SK-N-SH (cell line): Measurements from ENCODE around the gene HAGHL. TPM values are rescaled to one million over a fixed set of nuclear protein-coding genes. Genes with fewer than 3 reads are reported as not detected.

Source experiments
- CTCF ChIA-PET: fragments of 300-600, 350-600 bp; formaldehyde crosslinking; extraction: SDS; loops from one replicate; lab custom pipeline; 2021; lab: Yijun Ruan, JAX
- POLR2A ChIA-PET: fragments of 350-600 bp; sonication (Branson Sonifier 250); formaldehyde crosslinking; extraction: SDS; loops from one replicate; lab custom pipeline; 2020; ENCODE audit warnings: antibody characterized with exemption, inconsistent platforms; lab: Yijun Ruan, JAX
- DNase-seq: peaks from one replicate; pipeline ENCODE4 v3.0.0; 2012
- H2AFZ ChIP-seq: fragments of 200-600 bp; sonication (generic); 2 replicates; pipeline ENCODE4 v1.8.1; 2016; ENCODE audit warnings: antibody characterized with exemption, mild to moderate bottlenecking, low read depth
- H3F3A ChIP-seq: fragments of 200-600 bp; sonication (generic); replicated peaks from 2 replicates; pipeline ENCODE3; 2016; ENCODE audit warnings: antibody characterized with exemption, mild to moderate bottlenecking; ENCODE audit not compliant: insufficient read depth
- H3K27ac ChIP-seq, 2 experiments: fragments of 200-500 bp in 1 of 2; fragments of 200-600 bp in 1 of 2; sonication (Bioruptor generic) in 1 of 2; sonication (generic), shearing (Covaris generic) in 1 of 2; 2 replicates each; pipeline versions ENCODE4 v1.5.1 to v1.6.1; 2014 to 2016; ENCODE audit warnings: low read depth in 2 of 2, inconsistent platforms in 1 of 2, low read length in 1 of 2, mild to moderate bottlenecking in 1 of 2, mixed read lengths in 1 of 2
- H3K27me3 ChIP-seq: fragments of 200-600 bp; sonication (generic), shearing (Covaris generic); 2 replicates; pipeline ENCODE4 v1.6.1; 2016; ENCODE audit warnings: mixed run types; ENCODE audit not compliant: insufficient read depth
- H3K36me3 ChIP-seq, 2 experiments: fragments of 200-500 bp in 1 of 2; fragments of 200-600 bp in 1 of 2; sonication (Bioruptor generic) in 1 of 2; sonication (generic) in 1 of 2; replicated peaks in 1 of 2; 2 replicates each; pipeline versions ENCODE3 to v1.5.1; 2014 to 2016; ENCODE audit warnings: low read length in 1 of 2, mild to moderate bottlenecking in 1 of 2; ENCODE audit not compliant: insufficient read depth in 2 of 2, control insufficient read depth in 1 of 2
- H3K4me1 ChIP-seq, 2 experiments: fragments of 200-500 bp in 1 of 2; fragments of 200-600 bp in 1 of 2; sonication (Bioruptor generic) in 1 of 2; sonication (generic), shearing (Covaris generic) in 1 of 2; 2 replicates each; pipeline versions ENCODE4 v1.5.1 to v1.6.1; 2014 to 2016; ENCODE audit warnings: low read depth in 1 of 2, low read length in 1 of 2, mixed run types in 1 of 2; ENCODE audit not compliant: insufficient read depth in 2 of 2, control insufficient read depth in 1 of 2
- H3K4me2 ChIP-seq: fragments of 200-600 bp; sonication (generic), shearing (Covaris generic); 2 replicates; pipeline ENCODE4 v1.6.1; 2017; ENCODE audit warnings: mixed run types
- H3K4me3 ChIP-seq, 2 experiments: fragments of 200-500 bp in 1 of 2; fragments of 200-600 bp in 1 of 2; sonication (Bioruptor generic) in 1 of 2; sonication (generic), shearing (Covaris generic) in 1 of 2; 2 replicates each; pipeline versions ENCODE4 v1.5.1 to v1.8.1; 2014 to 2016; ENCODE audit warnings: low read depth in 2 of 2, inconsistent platforms in 1 of 2, low read length in 1 of 2, mild to moderate bottlenecking in 1 of 2, mixed read lengths in 1 of 2, moderate library complexity in 1 of 2
- H3K79me2 ChIP-seq: fragments of 200-600 bp; sonication (generic); 2 replicates; pipeline ENCODE4 v1.8.1; 2017; ENCODE audit warnings: mild to moderate bottlenecking; ENCODE audit not compliant: insufficient read depth
- H3K9ac ChIP-seq: fragments of 200-600 bp; sonication (generic); 2 replicates; pipeline ENCODE4 v1.6.1; 2017; ENCODE audit warnings: mixed run types
- H3K9me2 ChIP-seq: fragments of 200-600 bp; sonication (generic); 2 replicates; pipeline ENCODE4 v1.6.1; 2017; ENCODE audit warnings: mixed run types
- H3K9me3 ChIP-seq: fragments of 200-600 bp; sonication (generic); 2 replicates; pipeline ENCODE4 v1.6.1; 2017; ENCODE audit warnings: mixed run types, mild to moderate bottlenecking, moderate library complexity
- H4K20me1 ChIP-seq: fragments of 200-600 bp; sonication (generic); 2 replicates; pipeline ENCODE4 v1.6.1; 2017; ENCODE audit warnings: mild to moderate bottlenecking, mixed run types; ENCODE audit not compliant: insufficient read depth
- EZH2phosphoT487 ChIP-seq: fragments of 200-600 bp; sonication (generic); IDR thresholded peaks from 2 replicates; pipeline ENCODE4 v1.6.1; 2017; ENCODE audit warnings: low read depth, mixed run types, mild to moderate bottlenecking, antibody characterized with exemption, moderate library complexity, borderline replicate concordance
- GATA2 ChIP-seq: sonication (generic); formaldehyde crosslinking; IDR thresholded peaks from 2 replicates; pipeline ENCODE4 v1.5.0; 2020; ENCODE audit warnings: mild to moderate bottlenecking, missing genetic modification reagents
- MXI1 ChIP-seq: IDR thresholded peaks from 2 replicates; pipeline ENCODE4 v1.6.1; 2012; ENCODE audit warnings: mild to moderate bottlenecking, low read depth, low read length, improper control_type of control experiment
- NFIC ChIP-seq: IDR thresholded peaks from 2 replicates; pipeline ENCODE4 v1.4.0; 2012; ENCODE audit warnings: borderline replicate concordance
- PBX3 ChIP-seq: IDR thresholded peaks from 2 replicates; pipeline ENCODE4; 2012
- RCOR1 ChIP-seq: fragments of 150-350 bp; IDR thresholded peaks from 2 replicates; pipeline ENCODE4 v1.6.1; 2017; ENCODE audit warnings: antibody characterized with exemption, low read length
- RFX5 ChIP-seq: IDR thresholded peaks from 2 replicates; pipeline ENCODE4 v1.6.1; 2012; ENCODE audit warnings: mild to moderate bottlenecking, improper control_type of control experiment, low read length
- RXRA ChIP-seq: IDR thresholded peaks from 2 replicates; pipeline ENCODE4 v1.4.0; 2012; ENCODE audit warnings: low read depth, mild to moderate bottlenecking, borderline replicate concordance
- SMC3 ChIP-seq: IDR thresholded peaks from 2 replicates; pipeline ENCODE4 v1.6.1; 2012; ENCODE audit warnings: low read depth, low read length, improper control_type of control experiment
- TAF1 ChIP-seq: IDR thresholded peaks from 2 replicates; pipeline ENCODE4 v1.6.1; 2012; ENCODE audit warnings: low read depth, mild to moderate bottlenecking, low read length, moderate library complexity, borderline replicate concordance
- TEAD4 ChIP-seq: IDR thresholded peaks from 2 replicates; pipeline ENCODE4 v1.4.0; 2012; ENCODE audit warnings: mild to moderate bottlenecking, borderline replicate concordance; ENCODE audit not compliant: insufficient read depth
- YY1 ChIP-seq: IDR thresholded peaks from 2 replicates; pipeline ENCODE4 v1.4.0; 2012; ENCODE audit warnings: low read depth, mild to moderate bottlenecking
- WGBS: methylation state at CpG from one replicate; pipeline ENCODE4 v1.1.6; 2017; ENCODE audit warnings: low lambda C conversion rate; 5-methylcytosine and 5-hydroxymethylcytosine counted together
- polyA plus RNA-seq, 3 experiments: library from polyadenylated mRNA; depleted of rRNA; stranded (reverse); fragments of >200 nt; gene quantifications; 2 replicates each; pipeline ENCODE4 v1.2.3, GENCODE V29; 2012
- TF ChIP-seq, protein P1 (sequence below): fragments of 150-350 bp; IDR thresholded peaks from 2 replicates; pipeline ENCODE4 v1.6.1; 2017; ENCODE audit warnings: antibody characterized with exemption, low read length, low read depth, borderline replicate concordance
- TF ChIP-seq, protein P2 (sequence below): fragments of 150-350 bp; IDR thresholded peaks from 2 replicates; pipeline ENCODE4 v1.6.1; 2016; ENCODE audit warnings: mild to moderate bottlenecking, low read depth, low read length

HAGHL gene
- polyA plus RNA-seq, 1 of the 3 experiments (the other 2 are of a cell fraction) = 65.5 TPM

DNA sequence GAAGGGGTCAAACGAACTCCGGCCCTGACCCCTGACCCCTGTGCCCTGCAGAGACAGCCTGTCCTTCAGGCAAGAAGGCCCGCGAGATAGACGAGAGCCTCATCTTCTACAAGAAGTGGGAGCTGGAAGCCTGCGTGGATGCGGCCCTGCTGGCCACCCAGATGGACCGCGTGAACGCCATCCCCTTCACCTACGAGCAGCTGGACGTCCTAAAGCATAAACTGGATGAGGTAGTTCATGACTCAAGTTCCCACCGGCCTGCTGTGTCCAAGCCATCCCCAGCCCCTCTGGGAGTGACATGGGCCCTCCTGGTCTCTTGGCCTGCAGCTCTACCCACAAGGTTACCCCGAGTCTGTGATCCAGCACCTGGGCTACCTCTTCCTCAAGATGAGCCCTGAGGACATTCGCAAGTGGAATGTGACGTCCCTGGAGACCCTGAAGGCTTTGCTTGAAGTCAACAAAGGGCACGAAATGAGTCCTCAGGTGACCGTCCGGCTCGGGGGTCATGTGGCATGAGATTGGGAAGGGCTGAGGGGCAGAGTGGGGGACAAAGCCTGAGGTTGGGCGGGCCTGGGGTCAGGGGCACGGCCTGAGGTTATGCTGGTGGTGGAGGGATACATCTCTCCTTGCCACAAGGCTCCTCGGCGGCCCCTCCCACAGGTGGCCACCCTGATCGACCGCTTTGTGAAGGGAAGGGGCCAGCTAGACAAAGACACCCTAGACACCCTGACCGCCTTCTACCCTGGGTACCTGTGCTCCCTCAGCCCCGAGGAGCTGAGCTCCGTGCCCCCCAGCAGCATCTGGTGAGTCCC is 39.3 kb downstream of the HAGHL start:
- ChIA-PET CTCF (interaction anchor here (1.2 kb wide), 1 partner anchor 25 kb away, joined by 5 read pairs; the partner anchor contains the start of gene CIAO3), POLR2A (no interaction called here)
- no peaks in the 10 kb centered on the region for H3K36me3 ChIP-seq
- no peak overlapping the region for H3K9ac ChIP-seq
- H3F3A ChIP-seq = no peaks in the 10 kb centered on the region
- DNase-seq = no peak
- H4K20me1 ChIP-seq = no peaks in the 10 kb centered on the region
- no peaks in the 10 kb centered on the region for H3K27me3 ChIP-seq
- H3K4me2 ChIP-seq = no peak overlapping the region
- H2AFZ ChIP-seq = no peak overlapping the region
- TF ChIP-seq TEAD4 = no peak
- no peak for TF ChIP-seq YY1
- no peak for TF ChIP-seq TAF1
- TF ChIP-seq RXRA = no peak
- TF ChIP-seq NFIC = no peak
- TF ChIP-seq RFX5 = no peak
- TF ChIP-seq, protein P1, sequence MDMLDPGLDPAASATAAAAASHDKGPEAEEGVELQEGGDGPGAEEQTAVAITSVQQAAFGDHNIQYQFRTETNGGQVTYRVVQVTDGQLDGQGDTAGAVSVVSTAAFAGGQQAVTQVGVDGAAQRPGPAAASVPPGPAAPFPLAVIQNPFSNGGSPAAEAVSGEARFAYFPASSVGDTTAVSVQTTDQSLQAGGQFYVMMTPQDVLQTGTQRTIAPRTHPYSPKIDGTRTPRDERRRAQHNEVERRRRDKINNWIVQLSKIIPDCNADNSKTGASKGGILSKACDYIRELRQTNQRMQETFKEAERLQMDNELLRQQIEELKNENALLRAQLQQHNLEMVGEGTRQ = no peak
- no peak for TF ChIP-seq EZH2phosphoT487
- TF ChIP-seq SMC3 = no peak
- TF ChIP-seq, protein P2, sequence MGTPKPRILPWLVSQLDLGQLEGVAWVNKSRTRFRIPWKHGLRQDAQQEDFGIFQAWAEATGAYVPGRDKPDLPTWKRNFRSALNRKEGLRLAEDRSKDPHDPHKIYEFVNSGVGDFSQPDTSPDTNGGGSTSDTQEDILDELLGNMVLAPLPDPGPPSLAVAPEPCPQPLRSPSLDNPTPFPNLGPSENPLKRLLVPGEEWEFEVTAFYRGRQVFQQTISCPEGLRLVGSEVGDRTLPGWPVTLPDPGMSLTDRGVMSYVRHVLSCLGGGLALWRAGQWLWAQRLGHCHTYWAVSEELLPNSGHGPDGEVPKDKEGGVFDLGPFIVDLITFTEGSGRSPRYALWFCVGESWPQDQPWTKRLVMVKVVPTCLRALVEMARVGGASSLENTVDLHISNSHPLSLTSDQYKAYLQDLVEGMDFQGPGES = no peak
- no peak for TF ChIP-seq MXI1
- TF ChIP-seq GATA2 (CRISPR knock-in tag) = no peak
- TF ChIP-seq RCOR1 = no peak
- TF ChIP-seq PBX3 = no peak
- no peaks in the 10 kb centered on the region for H3K9me3 ChIP-seq
- WGBS = 64% methylated on average over 15 of the region's 29 CpGs
- no peaks in the 10 kb centered on the region for H3K9me2 ChIP-seq
- H3K4me1 ChIP-seq = no peaks in the 10 kb centered on the region
- no peak overlapping the region for H3K27ac ChIP-seq
- H3K79me2 ChIP-seq = no peaks in the 10 kb centered on the region
- H3K4me3 ChIP-seq = no peak overlapping the region
